ENCODE results near the gene AGXT.
A peak's percentile ranks its signal among the peaks of the same experiment; 100 is the strongest.

AGXT gene

DNA sequence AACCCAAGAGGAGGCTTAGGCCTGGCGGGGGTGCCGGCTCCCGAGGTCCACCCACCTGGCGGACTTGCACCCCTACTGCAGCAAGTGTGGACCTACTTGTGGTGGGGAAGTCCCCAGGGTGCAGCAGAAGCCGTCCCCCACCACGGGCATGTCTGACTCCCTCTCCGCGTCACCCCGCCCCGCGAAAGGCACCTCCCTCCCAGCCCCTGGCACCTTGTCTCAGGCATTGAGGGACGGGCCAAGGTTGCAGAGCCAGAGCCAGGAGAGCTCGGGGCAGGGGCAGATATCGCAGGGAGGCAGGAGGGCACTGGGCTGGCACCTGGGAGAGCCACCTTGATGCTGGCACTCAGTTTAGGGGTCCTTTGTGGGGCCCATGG lies 56.6 kb downstream of the AGXT start:
- peak in 1 of 2 donors; percentile 3 for DNase-seq (ENCODE audit: low read depth in 1 of 2, low spot score in 1 of 2)

DNA sequence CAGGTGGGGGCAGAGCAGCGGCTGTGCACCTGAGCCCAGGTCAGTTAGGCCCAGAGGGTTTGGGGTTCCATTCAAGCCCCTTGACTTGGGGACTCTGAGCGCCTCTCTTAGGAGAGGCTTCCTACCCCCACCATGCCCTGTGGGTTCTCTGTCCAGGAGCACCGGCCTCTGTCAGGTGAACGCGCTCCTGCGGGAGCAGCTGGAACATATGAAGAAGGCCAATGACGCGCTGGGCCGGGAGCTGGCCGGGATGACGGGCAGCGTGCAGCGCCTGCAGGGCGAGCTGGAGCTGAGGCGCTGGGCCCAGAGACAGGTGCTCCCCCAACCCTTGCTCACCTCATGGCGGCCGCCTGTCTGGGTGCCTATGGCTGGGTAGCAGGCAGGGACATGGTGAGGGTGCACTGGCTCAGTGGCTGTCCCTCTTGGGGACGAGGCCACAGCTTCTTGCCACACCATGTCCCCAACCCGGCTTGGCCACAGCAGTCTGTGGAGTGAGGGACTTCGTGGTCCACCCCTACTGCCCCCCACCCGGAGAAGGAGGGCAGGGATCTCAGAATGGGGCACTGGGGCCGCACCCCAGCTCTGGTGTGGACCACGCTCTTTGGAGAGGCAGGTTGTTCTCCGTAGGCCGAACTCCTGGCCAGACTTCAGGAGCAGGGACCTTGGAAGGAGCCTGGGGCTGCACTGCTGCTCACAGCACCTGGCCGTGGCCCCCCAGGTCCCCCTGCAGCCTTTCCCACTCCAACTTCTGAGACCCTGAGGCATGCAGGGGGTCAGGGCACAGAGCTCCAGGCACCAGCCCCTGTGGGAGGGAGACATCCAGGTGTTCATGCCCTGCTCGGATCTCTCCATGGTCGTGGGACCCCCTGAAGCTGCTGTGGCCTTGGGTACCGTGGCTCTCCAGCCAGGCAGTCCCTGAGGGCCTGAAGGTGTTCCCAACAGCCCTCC lies 57.2 kb downstream of the AGXT start:
- DNase-seq (ENCODE audit: low read depth in 1 of 2, low spot score in 1 of 2): peak in 1 of 2 donors; percentile 2

DNA sequence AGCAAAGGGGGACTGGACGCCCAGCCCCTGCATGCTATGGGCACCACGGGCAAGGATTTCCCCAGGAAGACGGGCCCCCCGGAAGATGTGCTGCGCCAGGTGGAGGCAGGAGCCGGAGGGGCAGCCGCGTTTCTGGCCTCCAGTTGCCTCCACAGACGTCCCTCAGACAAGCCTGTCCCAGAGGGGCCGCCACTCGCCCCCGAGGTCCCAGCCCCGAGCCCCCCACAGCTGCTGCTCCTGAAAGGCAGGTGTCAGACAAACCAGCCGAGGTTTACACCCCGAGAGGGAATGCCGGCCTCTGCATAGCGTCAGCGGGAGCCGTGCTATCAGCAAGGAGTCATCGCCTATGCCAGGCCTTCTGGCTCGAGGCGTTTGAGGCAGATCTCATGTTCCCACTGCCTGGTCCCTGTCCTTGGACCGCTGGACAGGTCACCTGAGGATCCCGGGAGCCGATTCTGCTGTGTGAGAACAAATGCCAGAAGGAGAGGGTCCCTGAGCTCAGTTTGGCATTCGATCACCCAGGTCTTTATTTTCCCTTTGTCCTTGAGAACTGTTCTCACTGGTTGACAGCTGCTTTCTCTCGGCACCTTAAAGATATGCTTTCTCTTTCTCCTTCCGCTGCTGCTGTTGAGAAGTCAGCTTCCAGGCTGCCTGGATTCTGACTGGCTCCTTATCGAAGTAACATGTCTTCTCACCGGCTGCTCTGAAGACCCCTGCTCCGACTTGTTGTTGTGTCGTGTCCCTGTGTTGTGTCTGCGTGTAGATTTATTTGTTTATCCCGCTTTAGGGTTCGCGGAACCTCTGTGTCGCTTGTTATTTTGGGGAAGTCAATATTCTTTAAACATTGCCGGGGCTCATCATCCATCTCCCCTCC lies 58.1 kb downstream of the AGXT start:
- DNase-seq (ENCODE audit: low read depth in 1 of 2, low spot score in 1 of 2): peak in 1 of 2 donors; percentile 3

DNA sequence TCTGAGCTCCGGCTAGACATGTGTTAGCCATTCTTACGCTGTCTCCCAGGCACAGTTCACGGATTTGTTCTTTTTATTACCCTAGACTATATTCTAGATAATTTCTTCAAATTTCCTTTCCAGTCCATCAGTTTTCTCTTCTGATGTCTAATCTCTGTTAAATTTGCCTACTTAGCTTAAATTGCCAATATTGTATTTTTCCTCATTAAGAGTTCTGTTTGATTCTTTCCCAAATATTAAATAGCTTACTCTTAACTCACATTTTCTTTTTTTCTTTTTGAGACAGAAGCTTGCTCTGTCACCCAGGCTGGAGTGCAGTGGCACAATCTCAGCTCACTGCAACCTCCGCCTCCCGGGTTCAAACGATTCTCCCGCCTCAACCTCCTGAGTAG lies 58.8 kb downstream of the AGXT start:
- no peak for DNase-seq (ENCODE audit: low read depth in 1 of 2, low spot score in 1 of 2)

DNA sequence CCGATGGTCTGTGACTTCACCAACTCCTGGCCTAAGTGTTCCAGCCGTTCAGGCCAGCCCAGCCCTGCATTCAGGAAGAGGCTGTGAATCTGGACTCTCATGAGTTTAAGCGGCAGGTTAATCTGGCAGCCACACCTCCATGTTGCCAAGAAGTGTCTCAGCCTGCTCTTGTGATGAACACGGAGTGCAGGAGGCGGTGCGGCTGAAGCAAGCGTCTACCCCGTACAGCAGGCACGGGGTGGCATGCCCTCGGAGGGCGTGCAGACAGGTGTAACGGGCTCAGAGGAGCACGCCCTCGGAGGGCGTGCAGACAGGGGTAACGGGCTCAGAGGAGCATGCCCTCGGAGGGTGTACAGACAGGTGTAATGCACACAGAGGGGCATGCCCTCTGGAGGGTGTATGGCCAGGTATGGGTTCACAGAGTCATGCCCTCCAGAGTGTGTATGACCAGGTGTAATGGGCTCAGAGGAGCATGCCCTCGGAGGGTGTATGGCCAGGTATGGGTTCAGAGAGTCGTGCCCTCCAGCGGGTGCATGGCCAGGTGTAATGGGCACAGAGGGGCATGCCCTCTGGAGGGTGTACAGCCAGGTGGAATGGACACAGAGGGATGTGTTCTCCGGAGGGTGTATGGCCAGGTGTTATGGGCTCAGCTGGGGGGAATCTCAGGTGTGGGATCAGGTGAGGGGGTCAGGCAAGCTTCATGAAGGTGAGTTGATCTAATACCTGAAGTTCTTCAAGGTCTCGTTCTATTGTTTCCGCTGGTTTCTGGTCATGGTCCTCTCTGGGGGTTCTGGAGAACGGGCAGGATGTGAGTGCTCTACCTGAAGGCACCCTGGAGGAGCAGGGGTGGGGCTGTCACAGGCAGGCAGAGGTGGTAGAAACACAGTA lies 60.1 kb downstream of the AGXT start:
- DNase-seq (ENCODE audit: low read depth in 1 of 2, low spot score in 1 of 2): peak in 1 of 2 donors; percentile 3

DNA sequence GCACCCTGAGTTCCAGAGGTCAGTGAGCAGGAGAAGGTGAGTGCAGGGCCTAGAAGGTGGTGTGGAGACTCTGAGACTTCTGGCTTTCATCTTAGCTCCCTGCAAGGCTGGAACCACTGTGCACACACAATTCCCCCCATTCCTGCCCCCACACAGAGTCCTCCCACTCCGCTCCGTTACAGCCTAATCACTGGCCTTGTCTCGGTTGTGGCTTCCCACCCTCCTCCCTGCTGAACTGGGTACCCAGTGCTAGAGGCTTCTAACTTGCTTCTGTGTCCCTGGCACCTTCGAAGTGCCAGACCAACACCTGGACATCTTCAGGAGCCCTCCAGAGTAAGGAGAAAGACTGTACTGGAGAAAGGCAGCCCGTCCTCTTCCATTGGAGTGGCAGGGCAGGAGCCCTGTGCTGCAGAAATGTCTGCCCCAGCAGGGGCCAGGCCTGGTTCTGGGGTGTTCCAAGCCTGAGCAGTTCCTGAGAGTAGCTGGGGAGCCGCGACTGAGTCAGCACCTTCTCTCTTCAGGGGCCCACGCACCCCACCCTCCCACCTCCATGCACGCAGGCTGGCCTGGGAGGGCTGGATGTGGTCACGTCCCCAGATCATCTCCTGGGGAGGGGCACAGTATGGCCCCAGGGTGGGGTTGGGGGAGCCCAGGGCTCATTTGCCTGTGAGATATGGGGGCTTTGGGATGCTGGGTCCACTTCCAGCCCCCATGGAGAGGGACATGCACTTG lies 60.9 kb downstream of the AGXT start:
- DNase-seq (ENCODE audit: low read depth in 1 of 2, low spot score in 1 of 2): peak in 1 of 2 donors; percentile 0

Data from activated T-helper 1 cell treated with anti-CD3 and anti-CD28 coated beads, Interleukin-2, amount 50 U/mL, for 16 hours (primary cell).